ENCODE measurements around the gene DONSON.

The DONSON gene

GRCh38 chr21:33560965-33561364, 27.5 kb downstream of the DONSON start:
- no peak for DNase-seq

DNA sequence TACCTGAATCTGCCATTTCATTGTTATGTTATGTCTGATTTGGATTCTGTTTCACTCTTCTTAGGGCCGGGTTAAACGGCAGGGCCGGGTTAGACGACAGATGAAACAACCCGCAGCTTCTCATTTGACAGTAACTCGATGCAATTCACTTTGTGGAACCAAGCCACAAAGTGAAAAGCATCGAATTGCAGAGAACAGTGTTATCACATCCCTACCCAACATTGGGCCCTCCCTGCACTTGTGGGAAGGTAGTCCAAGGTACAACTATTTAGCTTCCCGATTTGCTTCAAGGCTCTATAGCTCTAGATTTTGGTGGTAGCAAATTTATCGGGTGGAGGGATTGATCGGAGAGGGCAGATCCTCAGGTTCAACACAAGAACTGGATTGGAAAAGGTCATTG, 28.7 kb downstream of the DONSON start:
- DNase-seq = no peak

GRCh38 chr21:33558777-33559421, 29.6 kb downstream of the DONSON start:
- no peak for DNase-seq

DNA sequence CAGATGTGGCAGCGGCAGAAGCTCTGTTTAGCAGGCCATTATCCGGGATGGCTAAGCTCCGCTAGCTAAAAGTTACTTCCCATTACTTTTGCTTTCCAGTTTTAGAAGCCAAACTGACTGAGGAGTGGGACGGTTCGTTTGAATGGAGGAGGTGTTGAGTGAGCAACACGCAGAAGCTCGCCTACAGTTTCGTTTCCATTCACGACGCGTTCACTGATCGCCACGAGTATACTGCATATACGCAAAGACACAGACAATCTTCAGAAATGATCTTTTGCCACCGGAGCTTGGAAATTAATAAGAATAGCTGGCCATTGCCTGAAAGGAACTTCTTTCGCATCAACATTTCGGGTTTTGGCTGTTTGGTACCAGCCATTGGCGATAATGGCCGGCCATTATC, 31.0 kb downstream of the DONSON start:
- DNase-seq = no peak

DNA sequence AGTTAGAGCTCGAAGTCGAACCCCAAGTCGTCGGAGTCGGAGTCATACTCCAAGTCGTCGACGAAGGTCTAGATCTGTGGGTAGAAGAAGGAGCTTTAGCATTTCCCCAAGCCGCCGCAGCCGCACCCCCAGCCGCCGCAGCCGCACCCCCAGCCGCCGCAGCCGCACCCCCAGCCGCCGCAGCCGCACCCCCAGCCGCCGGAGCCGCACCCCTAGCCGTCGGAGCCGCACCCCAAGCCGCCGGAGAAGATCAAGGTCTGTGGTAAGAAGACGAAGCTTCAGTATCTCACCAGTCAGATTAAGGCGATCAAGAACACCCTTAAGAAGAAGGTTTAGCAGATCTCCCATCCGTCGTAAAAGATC, 33.5 kb downstream of the DONSON start:
- no peak for DNase-seq

DNA sequence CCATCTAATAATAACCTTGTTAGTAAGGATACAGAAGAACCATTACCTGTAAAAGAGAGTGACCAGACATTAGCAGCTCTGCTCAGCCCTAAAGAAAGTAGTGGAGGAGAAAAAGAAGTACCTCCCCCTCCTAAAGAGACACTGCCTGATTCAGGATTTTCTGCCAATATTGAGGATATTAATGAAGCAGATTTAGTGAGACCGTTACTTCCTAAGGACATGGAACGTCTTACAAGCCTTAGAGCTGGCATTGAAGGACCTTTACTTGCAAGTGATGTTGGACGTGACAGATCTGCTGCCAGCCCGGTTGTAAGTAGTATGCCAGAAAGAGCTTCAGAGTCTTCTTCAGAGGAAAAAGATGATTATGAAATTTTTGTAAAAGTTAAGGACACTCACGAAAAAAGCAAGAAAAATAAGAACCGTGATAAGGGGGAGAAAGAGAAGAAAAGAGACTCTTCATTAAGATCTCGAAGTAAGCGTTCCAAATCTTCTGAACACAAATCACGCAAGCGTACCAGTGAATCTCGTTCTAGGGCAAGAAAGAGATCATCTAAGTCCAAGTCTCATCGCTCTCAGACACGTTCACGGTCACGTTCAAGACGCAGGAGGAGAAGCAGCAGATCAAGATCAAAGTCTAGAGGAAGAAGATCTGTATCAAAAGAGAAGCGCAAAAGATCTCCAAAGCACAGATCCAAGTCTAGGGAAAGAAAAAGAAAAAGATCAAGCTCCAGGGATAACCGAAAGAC, 34.1 kb downstream of the DONSON start:
- DNase-seq = no peak

DNA sequence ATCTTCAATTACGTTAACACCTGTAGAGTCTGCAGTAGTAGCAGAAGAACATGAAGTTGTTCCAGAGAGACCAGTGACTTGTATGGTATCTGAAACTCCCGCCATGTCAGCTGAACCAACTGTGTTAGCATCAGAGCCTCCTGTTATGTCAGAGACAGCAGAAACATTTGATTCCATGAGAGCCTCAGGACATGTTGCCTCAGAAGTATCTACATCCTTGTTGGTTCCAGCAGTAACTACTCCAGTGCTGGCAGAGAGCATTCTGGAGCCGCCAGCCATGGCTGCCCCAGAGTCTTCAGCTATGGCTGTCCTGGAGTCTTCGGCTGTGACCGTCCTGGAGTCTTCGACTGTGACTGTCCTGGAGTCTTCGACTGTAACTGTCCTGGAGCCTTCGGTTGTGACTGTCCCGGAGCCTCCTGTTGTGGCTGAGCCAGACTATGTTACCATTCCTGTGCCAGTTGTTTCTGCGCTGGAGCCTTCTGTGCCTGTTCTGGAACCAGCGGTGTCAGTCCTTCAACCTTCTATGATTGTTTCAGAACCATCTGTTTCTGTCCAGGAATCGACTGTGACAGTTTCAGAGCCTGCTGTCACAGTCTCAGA, 35.4 kb downstream of the DONSON start:
- no peak for DNase-seq

DNA sequence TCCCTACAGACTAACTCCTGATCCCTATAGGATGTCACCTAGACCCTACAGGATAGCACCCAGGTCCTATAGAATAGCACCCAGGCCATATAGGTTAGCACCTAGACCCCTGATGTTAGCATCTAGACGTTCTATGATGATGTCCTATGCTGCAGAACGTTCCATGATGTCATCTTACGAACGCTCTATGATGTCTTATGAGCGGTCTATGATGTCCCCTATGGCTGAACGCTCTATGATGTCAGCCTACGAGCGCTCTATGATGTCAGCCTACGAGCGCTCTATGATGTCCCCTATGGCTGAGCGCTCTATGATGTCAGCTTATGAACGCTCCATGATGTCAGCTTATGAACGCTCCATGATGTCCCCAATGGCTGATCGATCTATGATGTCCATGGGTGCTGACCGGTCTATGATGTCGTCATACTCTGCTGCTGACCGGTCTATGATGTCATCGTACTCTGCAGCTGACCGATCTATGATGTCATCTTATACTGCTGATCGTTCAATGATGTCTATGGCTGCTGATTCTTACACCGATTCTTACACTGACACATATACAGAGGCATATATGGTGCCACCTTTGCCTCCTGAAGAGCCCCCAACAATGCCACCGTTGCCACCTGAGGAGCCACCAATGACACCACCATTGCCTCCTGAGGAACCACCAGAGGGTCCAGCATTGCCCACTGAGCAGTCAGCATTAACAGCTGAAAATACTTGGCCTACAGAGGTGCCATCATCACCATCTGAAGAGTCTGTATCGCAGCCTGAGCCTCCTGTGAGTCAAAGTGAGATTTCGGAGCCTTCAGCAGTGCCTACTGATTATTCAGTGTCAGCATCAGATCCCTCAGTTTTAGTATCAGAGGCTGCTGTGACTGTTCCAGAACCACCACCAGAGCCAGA, 36.1 kb downstream of the DONSON start:
- DNase-seq = no peak

- DNase-seq = no peak
Observed at GRCh38 chr21:33551664-33552063, 36.8 kb downstream of the DONSON start.

DNA sequence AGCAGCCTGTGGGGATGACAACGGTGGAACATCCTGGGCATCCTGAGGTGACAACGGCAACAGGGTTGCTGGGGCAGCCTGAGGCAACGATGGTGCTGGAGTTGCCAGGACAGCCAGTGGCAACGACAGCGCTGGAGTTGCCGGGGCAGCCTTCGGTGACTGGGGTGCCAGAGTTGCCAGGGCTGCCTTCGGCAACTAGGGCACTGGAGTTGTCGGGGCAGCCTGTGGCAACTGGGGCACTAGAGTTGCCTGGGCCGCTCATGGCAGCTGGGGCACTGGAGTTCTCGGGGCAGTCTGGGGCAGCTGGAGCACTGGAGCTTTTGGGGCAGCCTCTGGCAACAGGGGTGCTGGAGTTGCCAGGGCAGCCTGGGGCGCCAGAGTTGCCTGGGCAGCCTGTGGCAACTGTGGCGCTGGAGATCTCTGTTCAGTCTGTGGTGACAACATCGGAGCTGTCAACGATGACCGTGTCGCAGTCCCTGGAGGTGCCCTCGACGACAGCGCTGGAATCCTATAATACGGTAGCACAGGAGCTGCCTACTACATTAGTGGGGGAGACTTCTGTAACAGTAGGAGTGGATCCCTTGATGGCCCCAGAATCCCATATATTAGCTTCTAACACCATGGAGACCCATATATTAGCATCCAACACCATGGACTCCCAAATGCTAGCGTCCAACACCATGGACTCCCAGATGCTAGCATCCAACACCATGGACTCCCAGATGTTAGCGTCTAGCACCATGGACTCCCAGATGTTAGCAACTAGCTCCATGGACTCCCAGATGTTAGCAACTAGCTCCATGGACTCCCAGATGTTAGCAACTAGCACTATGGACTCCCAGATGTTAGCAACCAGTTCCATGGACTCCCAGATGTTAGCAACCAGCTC, 37.5 kb downstream of the DONSON start:
- DNase-seq = no peak

- no peak for DNase-seq
Observed at GRCh38 chr21:33549848-33550771, 38.4 kb downstream of the DONSON start.

- no peak for DNase-seq
Observed at GRCh38 chr21:33546086-33546485, 42.4 kb downstream of the DONSON start.

GRCh38 chr21:33544451-33545195, 43.9 kb downstream of the DONSON start:
- DNase-seq = no peak

GRCh38 chr21:33543505-33544129, 44.9 kb downstream of the DONSON start:
- DNase-seq = peak; percentile 3

GRCh38 chr21:33542640-33543504, 45.6 kb downstream of the DONSON start, which contains the start of gene SON:
SON (plus strand) TSS chr21:33543038; CDS start chr21:33543093, 55 bp downstream.
- peak; percentile 99 for DNase-seq

- peak; percentile 79 for DNase-seq
Observed at GRCh38 chr21:33541756-33542639, 46.5 kb downstream of the DONSON start, which contains the start of gene GART. GART (minus strand) TSS chr21:33542117; CDS start chr21:33539315, 2,802 bp downstream.

GRCh38 chr21:33541105-33541711, 47.3 kb downstream of the DONSON start:
- peak; percentile 5 for DNase-seq

All from fibroblast of skin of back (primary cell).